Measurements from ENCODE around the gene CCL28. TPM values are rescaled to one million over a fixed set of nuclear protein-coding genes. Genes with fewer than 3 reads are reported as not detected.

The CCL28 gene
- total RNA-seq, 1 experiment from 2014 or later = 8.6 TPM

GRCh38 chr5:43416803-43417394 lies 4.7 kb upstream of the CCL28 start:
- no peak for DNase-seq
- Mint-ChIP-seq H3K27me3 (ENCODE audit: insufficient read depth, unreplicated experiment) (no peaks in the 10 kb centered on the region), H3K27ac (ENCODE audit: unreplicated experiment) (no peak overlapping the region), H3K4me3 (ENCODE audit: unreplicated experiment) (no peak overlapping the region), H3K36me3 (ENCODE audit: insufficient read depth, unreplicated experiment) (no peaks in the 10 kb centered on the region), H3K4me1 (ENCODE audit: low read depth, unreplicated experiment) (peaks cover 11% of the 10 kb centered on the region), H3K9me3 (ENCODE audit: unreplicated experiment) (no peaks in the 10 kb centered on the region)
- Histone ChIP-seq H3K4me1 (peaks cover 10% of the 10 kb centered on the region), H3K36me3 (ENCODE audit: control insufficient read depth, insufficient read depth, low read length) (no peaks in the 10 kb centered on the region), H3K4me3 (ENCODE audit: low read depth, low read length) (no peak overlapping the region), H3K27me3 (replicated peaks; ENCODE audit: control insufficient read depth, insufficient read depth, low read length) (no peaks in the 10 kb centered on the region), H3K9me3 (no peaks in the 10 kb centered on the region)
- ChIA-PET CTCF (no interaction called here), POLR2A (no interaction called here)
- intact Hi-C loops (cut with micrococcal nuclease; ENCODE audit: unreplicated experiment) = no loop called here
- no peak for TF ChIP-seq CTCF (IDR thresholded peaks at IDR 0.05; ENCODE audit: insufficient read depth in 1 of 2, low read depth in 1 of 2, low read length in 1 of 2, severe bottlenecking in 1 of 2, unreplicated experiment in 1 of 2)
- BruUV-seq (replicated peaks) = no TSS peak

- no peaks in the 10 kb centered on the region for H3K36me3 Mint-ChIP-seq (ENCODE audit: insufficient read depth, unreplicated experiment)
- BruUV-seq (replicated peaks) = no TSS peak
Measured at GRCh38 chr5:43415935-43416802, 4.0 kb upstream of the CCL28 start.

GRCh38 chr5:43413966-43414365 lies 1.8 kb upstream of the CCL28 start:
- H3K9me3 Mint-ChIP-seq (ENCODE audit: unreplicated experiment) = no peaks in the 10 kb centered on the region
- 0 out of 2 replicates have a peak, but pooled peaks cover 2% of the 10 kb centered on the region for H3K4me1 ChIP-seq
- no peak overlapping the region for H3K4me3 ChIP-seq (ENCODE audit: low read depth, low read length)
- ChIA-PET POLR2A (no interaction called here), CTCF (no interaction called here)
- no TSS peak for BruUV-seq (replicated peaks)
- no peaks in the 10 kb centered on the region for H3K36me3 ChIP-seq (ENCODE audit: control insufficient read depth, insufficient read depth, low read length)
- H3K36me3 Mint-ChIP-seq (ENCODE audit: insufficient read depth, unreplicated experiment) = no peaks in the 10 kb centered on the region
- TF ChIP-seq CTCF (IDR thresholded peaks at IDR 0.05; ENCODE audit: insufficient read depth in 1 of 2, low read depth in 1 of 2, low read length in 1 of 2, severe bottlenecking in 1 of 2, unreplicated experiment in 1 of 2) = no peak
- H3K27ac Mint-ChIP-seq (ENCODE audit: unreplicated experiment) = no peak overlapping the region
- intact Hi-C loops (cut with micrococcal nuclease; ENCODE audit: unreplicated experiment) = no loop called here
- peaks cover 6% of the 10 kb centered on the region for H3K4me1 Mint-ChIP-seq (ENCODE audit: low read depth, unreplicated experiment)
- no peak for DNase-seq
- H3K4me3 Mint-ChIP-seq (ENCODE audit: unreplicated experiment) = no peak overlapping the region
- H3K27me3 Mint-ChIP-seq (ENCODE audit: insufficient read depth, unreplicated experiment) = no peaks in the 10 kb centered on the region
- H3K9me3 ChIP-seq = no peaks in the 10 kb centered on the region
- H3K27me3 ChIP-seq (replicated peaks; ENCODE audit: control insufficient read depth, insufficient read depth, low read length) = no peaks in the 10 kb centered on the region

More at GRCh38 chr5:43415935-43416802, 4.0 kb upstream of the CCL28 start:
- Histone ChIP-seq H3K4me3 (ENCODE audit: low read depth, low read length) (no peak overlapping the region), H3K36me3 (ENCODE audit: control insufficient read depth, insufficient read depth, low read length) (no peaks in the 10 kb centered on the region), H3K4me1 (0 out of 2 replicates have a peak, but pooled peaks cover 6% of the 10 kb centered on the region), H3K9me3 (no peaks in the 10 kb centered on the region), H3K27me3 (replicated peaks; ENCODE audit: control insufficient read depth, insufficient read depth, low read length) (no peaks in the 10 kb centered on the region)
- no peak for DNase-seq
- intact Hi-C loops (cut with micrococcal nuclease; ENCODE audit: unreplicated experiment) = no loop called here
- H3K27me3 Mint-ChIP-seq (ENCODE audit: insufficient read depth, unreplicated experiment) = no peaks in the 10 kb centered on the region
- no peak for TF ChIP-seq CTCF (IDR thresholded peaks at IDR 0.05; ENCODE audit: insufficient read depth in 1 of 2, low read depth in 1 of 2, low read length in 1 of 2, severe bottlenecking in 1 of 2, unreplicated experiment in 1 of 2)
- no peak overlapping the region for H3K27ac Mint-ChIP-seq (ENCODE audit: unreplicated experiment)
- H3K9me3 Mint-ChIP-seq (ENCODE audit: unreplicated experiment) = no peaks in the 10 kb centered on the region
- H3K4me3 Mint-ChIP-seq (ENCODE audit: unreplicated experiment) = no peak overlapping the region
- ChIA-PET CTCF (no interaction called here), POLR2A (no interaction called here)
- peaks cover 11% of the 10 kb centered on the region for H3K4me1 Mint-ChIP-seq (ENCODE audit: low read depth, unreplicated experiment)

All from Caco-2 (cell line).